Gastrocnemius medialis (tissue), 4 donors: ENCODE data around the gene KRTAP20-3.

ENCODE experiments used
- CTCF ChIP-seq, 5 experiments: fragments of 450-650 bp in 3 of 5; fragments of 200-600 bp in 2 of 5; sonication (generic) in 2 of 5; IDR thresholded peaks in 4 of 5; conservative IDR thresholded peaks in 1 of 5; 1 replicate in 4 of 5; 2 replicates in 1 of 5; pipeline ENCODE4 v1.5.1; 2016 to 2019; ENCODE audit warnings: antibody characterized with exemption in 5 of 5, mild to moderate bottlenecking in 3 of 5, moderate library complexity in 3 of 5
- POLR2A ChIP-seq, 2 donors: fragments of 450-650 bp; IDR thresholded peaks; one replicate each; pipeline ENCODE4 v1.6.1; 2017; ENCODE audit warnings: antibody characterized with exemption in 2 of 2, mild to moderate bottlenecking in 2 of 2, moderate library complexity in 2 of 2

GRCh38 chr21:30598802-30599201 is 43.9 kb upstream of the KRTAP20-3 start, which contains the start of gene KRTAP6-2:
- no peak for TF ChIP-seq POLR2A (IDR thresholded peaks at IDR 0.05)
- TF ChIP-seq CTCF (IDR thresholded peaks at IDR 0.05 in 4 of 5, conservative IDR thresholded peaks at IDR 0.05 in 1 of 5): no peak
